Common myeloid progenitor, CD34-positive (primary cell): ENCODE data around the gene ECHS1.

Source experiments
- CTCF ChIA-PET: fragments of 350-600 bp; sonication (Branson Sonifier 250); formaldehyde crosslinking; loops from one replicate; lab custom pipeline; 2021; ENCODE audit warnings: antibody characterized with exemption; lab: Charles Lee
- POLR2A ChIA-PET: fragments of 350-600 bp; sonication (Branson Sonifier 250); formaldehyde crosslinking; loops from one replicate; lab custom pipeline; 2021; ENCODE audit warnings: antibody characterized with exemption; lab: Charles Lee
- DNase-seq, 3 donors: peaks; one replicate each; pipeline versions ENCODE4 v3.0.0 to v3.0.0-alpha.2; 2013
- H3K27ac ChIP-seq, 2 experiments: 1 replicate in 1 of 2; 2 replicates in 1 of 2; pipeline ENCODE4 v1.7.0; 2013; ENCODE audit warnings: inconsistent platforms in 2 of 2, low read length in 2 of 2, mild to moderate bottlenecking in 2 of 2, low read depth in 1 of 2, moderate library complexity in 1 of 2; ENCODE audit not compliant: severe bottlenecking in 2 of 2, insufficient read depth in 1 of 2, poor library complexity in 1 of 2
- H3K27me3 ChIP-seq, 5 experiments: replicated peaks in 2 of 5; 1 replicate in 3 of 5; 2 replicates in 2 of 5; pipeline versions ENCODE4 v1.6.1 to v1.7.0; 2013; ENCODE audit warnings: low read length in 4 of 5, mild to moderate bottlenecking in 2 of 5, moderate library complexity in 2 of 5, inconsistent platforms in 1 of 5; ENCODE audit not compliant: insufficient read depth in 5 of 5, control insufficient read depth in 4 of 5
- H3K36me3 ChIP-seq, 4 experiments: 1 replicate in 2 of 4; 2 replicates in 2 of 4; pipeline versions ENCODE4 v1.6.1 to v1.7.0; 2013; ENCODE audit warnings: low read length in 3 of 4, control low read depth in 1 of 4, mild to moderate bottlenecking in 1 of 4; ENCODE audit not compliant: control insufficient read depth in 4 of 4, insufficient read depth in 4 of 4
- H3K4me1 ChIP-seq, 4 experiments: 1 replicate in 3 of 4; 2 replicates in 1 of 4; pipeline versions ENCODE4 v1.6.1 to v1.7.1; 2013; ENCODE audit warnings: low read length in 3 of 4, mild to moderate bottlenecking in 3 of 4, control low read depth in 1 of 4, inconsistent platforms in 1 of 4, moderate library complexity in 1 of 4; ENCODE audit not compliant: control insufficient read depth in 4 of 4, insufficient read depth in 4 of 4; ENCODE audit errors: control extremely low read depth in 1 of 4
- H3K4me3 ChIP-seq, 7 experiments: 1 replicate in 4 of 7; 2 replicates in 3 of 7; pipeline versions ENCODE4 v1.5.1 to v1.7.0; 2013; ENCODE audit warnings: mild to moderate bottlenecking in 7 of 7, low read length in 6 of 7, moderate library complexity in 6 of 7, inconsistent platforms in 2 of 7, low read depth in 2 of 7, control low read depth in 1 of 7; ENCODE audit not compliant: insufficient read depth in 4 of 7, control insufficient read depth in 1 of 7; ENCODE audit errors: extremely low read depth in 1 of 7
- H3K9me3 ChIP-seq, 5 experiments: 1 replicate in 4 of 5; 2 replicates in 1 of 5; pipeline versions ENCODE4 v1.6.1 to v1.7.1; 2013; ENCODE audit warnings: low read length in 4 of 5, mild to moderate bottlenecking in 2 of 5, inconsistent platforms in 1 of 5, low read depth in 1 of 5, moderate library complexity in 1 of 5; ENCODE audit not compliant: control insufficient read depth in 4 of 5, insufficient read depth in 2 of 5; ENCODE audit errors: control extremely low read depth in 1 of 5
- WGBS: methylation state at CpG from one replicate; pipeline ENCODE4 v1.1.5; 2013; ENCODE audit not compliant: insufficient coverage; 5-methylcytosine and 5-hydroxymethylcytosine counted together

Gene ECHS1

GRCh38 chr10:133338080-133339071 lies 34.8 kb downstream of the ECHS1 start:
- DNase-seq, result no peak
- H3K27me3 ChIP-seq, result peaks cover 0 to 86% (median 17%) of the 10 kb centered on the region in 5 experiments
- no peak overlapping the region for H3K4me3 ChIP-seq
- ChIA-PET POLR2A (no interaction called here), CTCF (no interaction called here)
- H3K4me1 ChIP-seq, result peaks cover 0 to 32% (median 27%) of the 10 kb centered on the region in 4 experiments
- peaks cover 0 to 6% (median 4%) of the 10 kb centered on the region in 5 experiments for H3K9me3 ChIP-seq
- H3K36me3 ChIP-seq, result no peaks in the 10 kb centered on the region
- WGBS, result 96% methylated on average over 10 of the region's 10 CpGs
- H3K27ac ChIP-seq, result no peak overlapping the region

- Histone ChIP-seq H3K36me3 (no peaks in the 10 kb centered on the region), H3K4me3 (peak overlapping the region in 1 of 7 experiments; percentile 16), H3K9me3 (peaks cover 0 to 6% (median 4%) of the 10 kb centered on the region in 5 experiments), H3K27ac (no peak overlapping the region), H3K27me3 (peaks cover 4 to 87% (median 18%) of the 10 kb centered on the region in 5 experiments), H3K4me1 (peaks cover 0 to 32% (median 26%) of the 10 kb centered on the region in 4 experiments)
- 81% methylated on average over 3 of the region's 3 CpGs for WGBS
- ChIA-PET POLR2A (no interaction called here), CTCF (no interaction called here)
- DNase-seq, result no peak
Measured at GRCh38 chr10:133337370-133337725, 35.8 kb downstream of the ECHS1 start.

GRCh38 chr10:133336577-133337369 lies 36.4 kb downstream of the ECHS1 start, which contains the start of gene CALY:
Gene CALY (minus strand): TSS chr10:133336896. CDS start chr10:133328989, 7,907 bp downstream.
- ChIA-PET CTCF (no interaction called here), POLR2A (interaction anchor here (1.2 to 1.4 kb wide), 2 partner anchors 21 to 37 kb away, joined by 3 to 6 read pairs; partner anchors contain the start of genes ECHS1 and FUOM)
- WGBS, result 6% methylated on average over 32 of the region's 63 CpGs
- Histone ChIP-seq H3K9me3 (peaks cover 0 to 6% (median 4%) of the 10 kb centered on the region in 5 experiments), H3K27ac (no peak within 1 kb of the TSS), H3K27me3 (peaks cover 5 to 90% (median 19%) of the 10 kb centered on the region in 5 experiments), H3K4me1 (peaks cover 0 to 32% (median 26%) of the 10 kb centered on the region in 4 experiments), H3K36me3 (no peaks in the 10 kb centered on the region), H3K4me3 (peak within 1 kb of the TSS in 3 of 7 experiments; percentile 53 to 60 (median 58))
- DNase-seq, result peak; percentile 89 to 97 (median 97)

- Histone ChIP-seq H3K27ac (no peak overlapping the region), H3K4me1 (peaks cover 0 to 32% (median 26%) of the 10 kb centered on the region in 4 experiments), H3K27me3 (peaks cover 5 to 90% (median 25%) of the 10 kb centered on the region in 5 experiments), H3K4me3 (peak overlapping the region in 3 of 7 experiments; percentile 53 to 60 (median 58)), H3K36me3 (no peaks in the 10 kb centered on the region), H3K9me3 (peaks cover 0 to 6% (median 4%) of the 10 kb centered on the region in 5 experiments)
- ChIA-PET CTCF (no interaction called here), POLR2A (interaction anchor here (1.2 to 1.4 kb wide), 2 partner anchors 21 to 37 kb away, joined by 3 to 6 read pairs; partner anchors contain the start of genes ECHS1 and FUOM)
- no peak for DNase-seq
- 5% methylated on average over 31 of the region's 41 CpGs for WGBS
Measured at GRCh38 chr10:133336118-133336576, 37.0 kb downstream of the ECHS1 start.

GRCh38 chr10:133335246-133336117 lies 37.7 kb downstream of the ECHS1 start:
- DNase-seq, result peak; percentile 92
- H3K9me3 ChIP-seq, result peaks cover 0 to 6% (median 4%) of the 10 kb centered on the region in 5 experiments
- ChIA-PET CTCF (no interaction called here), POLR2A (interaction anchor here (1.4 kb wide), 1 partner anchor 38 kb away, joined by 3 read pairs; the partner anchor contains the start of gene ECHS1)
- H3K4me1 ChIP-seq, result peaks cover 0 to 32% (median 26%) of the 10 kb centered on the region in 4 experiments
- no peak overlapping the region for H3K27ac ChIP-seq
- peaks cover 6 to 92% (median 30%) of the 10 kb centered on the region in 5 experiments for H3K27me3 ChIP-seq
- 1% methylated on average over 44 of the region's 75 CpGs for WGBS
- H3K36me3 ChIP-seq, result no peaks in the 10 kb centered on the region
- H3K4me3 ChIP-seq, result peak overlapping the region in 6 of 7 experiments; percentile 5 to 60 (median 33)
